HCT116 (cell line): ENCODE data around the gene POMT2.

Source experiments
- CEBPB ChIP-seq: IDR thresholded peaks from 2 replicates; pipeline ENCODE4 v1.6.1; 2012; ENCODE audit warnings: low read depth
- CTCF ChIP-seq, 3 experiments: fragments of 200-600 bp in 1 of 3; sonication (generic) in 1 of 3; IDR thresholded peaks in 2 of 3; conservative IDR thresholded peaks in 1 of 3; 2 replicates each; pipeline ENCODE4 v1.5.1; 2012 to 2017; ENCODE audit warnings: low read depth in 2 of 3, low read length in 2 of 3, antibody characterized with exemption in 1 of 3, borderline replicate concordance in 1 of 3, control low read depth in 1 of 3, mild to moderate bottlenecking in 1 of 3, mixed read lengths in 1 of 3, mixed run types in 1 of 3, moderate library complexity in 1 of 3; ENCODE audit not compliant: insufficient read depth in 1 of 3
- EZH2 ChIP-seq: fragments of 200-600 bp; sonication (generic); IDR thresholded peaks from 2 replicates; pipeline ENCODE4 v1.6.1; 2017; ENCODE audit warnings: antibody characterized with exemption, mixed run types
- EZH2phosphoT487 ChIP-seq: fragments of 200-600 bp; IDR thresholded peaks from 2 replicates; pipeline ENCODE4 v1.6.1; 2018; ENCODE audit warnings: antibody characterized with exemption, borderline replicate concordance
- FOSL1 ChIP-seq: IDR thresholded peaks from 2 replicates; pipeline ENCODE4 v1.6.1; 2012; ENCODE audit warnings: low read depth
- JUND ChIP-seq: IDR thresholded peaks from 2 replicates; pipeline ENCODE4 v1.6.1; 2012
- POLR2A ChIP-seq: IDR thresholded peaks from 2 replicates; pipeline ENCODE4 v1.7.0; 2011; ENCODE audit warnings: borderline replicate concordance; ENCODE audit not compliant: insufficient read depth, insufficient read length; ENCODE audit errors: extremely low read depth
- POLR2AphosphoS5 ChIP-seq: IDR thresholded peaks from 2 replicates; pipeline ENCODE4 v1.6.1; 2011; ENCODE audit warnings: mild to moderate bottlenecking, low read depth, low read length, moderate library complexity
- RAD21 ChIP-seq: IDR thresholded peaks from 2 replicates; pipeline ENCODE4 v1.6.1; 2012; ENCODE audit warnings: low read depth, mild to moderate bottlenecking
- REST ChIP-seq: IDR thresholded peaks from 2 replicates; pipeline ENCODE4 v1.6.1; 2012; ENCODE audit warnings: low read depth
- SIN3A ChIP-seq: IDR thresholded peaks from 2 replicates; pipeline ENCODE4 v1.6.1; 2012; ENCODE audit warnings: low read depth
- SP1 ChIP-seq: IDR thresholded peaks from 2 replicates; pipeline ENCODE4 v1.6.1; 2012; ENCODE audit warnings: low read depth
- ZBTB33 ChIP-seq: IDR thresholded peaks from 2 replicates; pipeline ENCODE4 v1.6.1; 2011; ENCODE audit warnings: mild to moderate bottlenecking, low read length, moderate library complexity; ENCODE audit not compliant: insufficient replicate concordance; ENCODE audit errors: extremely low read depth
- ZNF274 ChIP-seq: fragments of 200-500 bp; sonication (Bioruptor generic); IDR thresholded peaks from 2 replicates; pipeline ENCODE4 v1.6.1; 2014; ENCODE audit warnings: mild to moderate bottlenecking, low read depth, low read length, inconsistent platforms

GRCh38 chr14:77236814-77237213, 83.9 kb downstream of the POMT2 start:
- TF ChIP-seq ZBTB33 (no peak), CTCF (IDR thresholded peaks at IDR 0.05 in 2 of 3, conservative IDR thresholded peaks at IDR 0.05 in 1 of 3; ENCODE audit: borderline replicate concordance in 1 of 3, insufficient read depth in 1 of 3, low read depth in 2 of 3, low read length in 2 of 3) (no peak), EZH2 (no peak), POLR2AphosphoS5 (no peak), ZNF274 (no peak), POLR2A (no peak), FOSL1 (no peak), RAD21 (no peak), REST (no peak), JUND (no peak), EZH2phosphoT487 (no peak), SP1 (no peak), SIN3A (no peak), CEBPB (no peak)
